ENCODE data around the gene FBXW7. TPM values are rescaled to one million over a fixed set of nuclear protein-coding genes. Genes with fewer than 3 reads are reported as not detected.

Gene FBXW7
- total RNA-seq, 6 experiments from 2014 or later = 17.4 to 26.1 (median 19.5) TPM

- Mint-ChIP-seq H3K4me3 (no peak overlapping the region), H3K27ac (no peak overlapping the region), H3K27me3 (ENCODE audit: insufficient read depth) (peaks cover 27% of the 10 kb centered on the region), H3K36me3 (ENCODE audit: low read depth) (no peaks in the 10 kb centered on the region), H3K9me3 (no peaks in the 10 kb centered on the region), H3K4me1 (ENCODE audit: low read depth) (peaks cover 10% of the 10 kb centered on the region)
- no peak for DNase-seq
- TF ChIP-seq, protein P1, sequence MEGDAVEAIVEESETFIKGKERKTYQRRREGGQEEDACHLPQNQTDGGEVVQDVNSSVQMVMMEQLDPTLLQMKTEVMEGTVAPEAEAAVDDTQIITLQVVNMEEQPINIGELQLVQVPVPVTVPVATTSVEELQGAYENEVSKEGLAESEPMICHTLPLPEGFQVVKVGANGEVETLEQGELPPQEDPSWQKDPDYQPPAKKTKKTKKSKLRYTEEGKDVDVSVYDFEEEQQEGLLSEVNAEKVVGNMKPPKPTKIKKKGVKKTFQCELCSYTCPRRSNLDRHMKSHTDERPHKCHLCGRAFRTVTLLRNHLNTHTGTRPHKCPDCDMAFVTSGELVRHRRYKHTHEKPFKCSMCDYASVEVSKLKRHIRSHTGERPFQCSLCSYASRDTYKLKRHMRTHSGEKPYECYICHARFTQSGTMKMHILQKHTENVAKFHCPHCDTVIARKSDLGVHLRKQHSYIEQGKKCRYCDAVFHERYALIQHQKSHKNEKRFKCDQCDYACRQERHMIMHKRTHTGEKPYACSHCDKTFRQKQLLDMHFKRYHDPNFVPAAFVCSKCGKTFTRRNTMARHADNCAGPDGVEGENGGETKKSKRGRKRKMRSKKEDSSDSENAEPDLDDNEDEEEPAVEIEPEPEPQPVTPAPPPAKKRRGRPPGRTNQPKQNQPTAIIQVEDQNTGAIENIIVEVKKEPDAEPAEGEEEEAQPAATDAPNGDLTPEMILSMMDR (IDR thresholded peaks at IDR 0.05) = no peak
These were observed 43.3 kb upstream of the FBXW7 start for GRCh38 chr4:152579107-152579764.

DNA sequence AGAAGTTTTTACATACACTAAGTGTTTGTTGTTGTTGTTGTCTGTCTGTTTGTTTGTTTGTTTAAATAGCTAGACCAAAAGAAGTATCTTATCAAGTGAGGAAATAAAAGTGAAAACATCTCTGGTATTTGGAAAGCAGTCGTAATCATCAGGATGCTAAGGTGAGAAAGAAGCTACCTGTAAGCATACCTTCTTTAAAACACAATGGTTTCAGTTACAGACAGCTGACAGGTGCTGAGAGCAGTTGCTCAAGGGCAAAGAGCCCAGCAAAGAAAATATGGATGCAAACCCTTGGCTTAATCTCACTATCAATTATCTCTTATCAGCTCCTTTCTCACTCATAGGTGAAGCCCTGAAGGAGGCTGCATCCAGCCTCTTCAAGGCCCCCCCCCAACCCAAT lies 42.8 kb upstream of the FBXW7 start:
- H3K4me1 Mint-ChIP-seq (ENCODE audit: low read depth) = peaks cover 10% of the 10 kb centered on the region

GRCh38 chr4:152577708-152578396 lies 42.0 kb upstream of the FBXW7 start:
- Mint-ChIP-seq H3K4me3 (no peak overlapping the region), H3K4me1 (ENCODE audit: low read depth) (peaks cover 15% of the 10 kb centered on the region), H3K27ac (no peak overlapping the region), H3K36me3 (ENCODE audit: low read depth) (no peaks in the 10 kb centered on the region), H3K9me3 (no peaks in the 10 kb centered on the region), H3K27me3 (ENCODE audit: insufficient read depth) (peaks cover 26% of the 10 kb centered on the region)
- TF ChIP-seq, protein P1 (IDR thresholded peaks at IDR 0.05) = no peak
- DNase-seq = peak; percentile 22

More for the DNA sequence above, 42.8 kb upstream of the FBXW7 start:
- H3K36me3 Mint-ChIP-seq (ENCODE audit: low read depth) = no peaks in the 10 kb centered on the region
- H3K4me3 Mint-ChIP-seq = no peak overlapping the region
- H3K27me3 Mint-ChIP-seq (ENCODE audit: insufficient read depth) = peaks cover 28% of the 10 kb centered on the region
- no peaks in the 10 kb centered on the region for H3K9me3 Mint-ChIP-seq
- no peak for DNase-seq
- no peak overlapping the region for H3K27ac Mint-ChIP-seq
- TF ChIP-seq, protein P1 (IDR thresholded peaks at IDR 0.05) = no peak

GRCh38 chr4:152575533-152575932 lies 39.6 kb upstream of the FBXW7 start:
- DNase-seq = no peak
- no peaks in the 10 kb centered on the region for H3K36me3 Mint-ChIP-seq (ENCODE audit: low read depth)
- H3K27me3 Mint-ChIP-seq (ENCODE audit: insufficient read depth) = peaks cover 23% of the 10 kb centered on the region
- H3K4me3 Mint-ChIP-seq = no peak overlapping the region
- TF ChIP-seq, protein P1 (IDR thresholded peaks at IDR 0.05) = no peak
- no peaks in the 10 kb centered on the region for H3K9me3 Mint-ChIP-seq
- H3K27ac Mint-ChIP-seq = no peak overlapping the region
- peaks cover 20% of the 10 kb centered on the region for H3K4me1 Mint-ChIP-seq (ENCODE audit: low read depth)

DNA sequence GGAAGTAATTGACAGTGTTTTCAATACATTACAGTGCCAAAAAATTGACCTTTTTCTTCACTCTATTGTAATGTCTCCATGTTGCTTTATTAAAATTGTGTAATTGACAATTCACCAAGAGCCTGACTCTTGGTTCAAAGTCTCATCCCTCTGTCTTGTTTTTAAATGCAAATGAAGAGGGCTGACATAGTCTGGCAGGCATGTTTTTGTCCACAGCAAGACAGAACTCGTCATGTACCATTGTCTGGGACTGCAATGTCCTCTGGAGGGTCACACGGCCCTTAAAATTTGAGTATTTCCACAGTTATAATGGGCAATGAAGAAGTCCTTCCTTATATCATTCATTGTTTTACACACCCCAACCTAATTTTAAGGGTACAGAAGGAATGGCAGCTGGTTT lies 38.0 kb upstream of the FBXW7 start:
- TF ChIP-seq, protein P1 (IDR thresholded peaks at IDR 0.05) = no peak

More for the DNA sequence above, 38.0 kb upstream of the FBXW7 start:
- DNase-seq = no peak
- Mint-ChIP-seq H3K4me1 (ENCODE audit: low read depth) (peaks cover 20% of the 10 kb centered on the region), H3K27me3 (ENCODE audit: insufficient read depth) (peaks cover 16% of the 10 kb centered on the region), H3K27ac (no peak overlapping the region), H3K36me3 (ENCODE audit: low read depth) (no peaks in the 10 kb centered on the region), H3K4me3 (no peak overlapping the region), H3K9me3 (no peaks in the 10 kb centered on the region)
